GM12864 (cell line): ENCODE data around the gene ABCA1.
"Not testable (repeated sequence)": the region's sequence is repeated elsewhere in the genome, so short reads cannot be mapped to it uniquely, and the experiment has no call there.

Experiments used
- DNase-seq: peaks from one replicate; pipeline ENCODE4 v3.0.0-alpha.2; 2011; ENCODE audit warnings: low read depth
- H3K4me3 ChIP-seq: 2 replicates; pipeline ENCODE4 v1.5.1; 2011; ENCODE audit warnings: mild to moderate bottlenecking, low read depth, low read length, control low read depth
- CTCF ChIP-seq: IDR thresholded peaks from 2 replicates; pipeline ENCODE4 v1.5.1; 2011; ENCODE audit warnings: low read depth, mild to moderate bottlenecking, moderate library complexity, low read length, control low read depth, inconsistent platforms; ENCODE audit errors: missing control alignments

ABCA1 gene

GRCh38 chr9:104927216-104927911 lies 591 bp downstream of the ABCA1 start:
- peak overlapping the region; percentile 52 for H3K4me3 ChIP-seq
- DNase-seq: no peak
- TF ChIP-seq CTCF: no peak

GRCh38 chr9:104923740-104924139 lies 4.2 kb downstream of the ABCA1 start:
- DNase-seq: peak; percentile 65
- no peak for TF ChIP-seq CTCF
- no peak overlapping the region for H3K4me3 ChIP-seq

- no peak for DNase-seq
- TF ChIP-seq CTCF: no peak
- H3K4me3 ChIP-seq: no peak overlapping the region
These were observed 4.7 kb downstream of the ABCA1 start for GRCh38 chr9:104923289-104923688.

GRCh38 chr9:104922748-104923147 lies 5.2 kb downstream of the ABCA1 start:
- not testable (repeated sequence) for H3K4me3 ChIP-seq, DNase-seq

DNA sequence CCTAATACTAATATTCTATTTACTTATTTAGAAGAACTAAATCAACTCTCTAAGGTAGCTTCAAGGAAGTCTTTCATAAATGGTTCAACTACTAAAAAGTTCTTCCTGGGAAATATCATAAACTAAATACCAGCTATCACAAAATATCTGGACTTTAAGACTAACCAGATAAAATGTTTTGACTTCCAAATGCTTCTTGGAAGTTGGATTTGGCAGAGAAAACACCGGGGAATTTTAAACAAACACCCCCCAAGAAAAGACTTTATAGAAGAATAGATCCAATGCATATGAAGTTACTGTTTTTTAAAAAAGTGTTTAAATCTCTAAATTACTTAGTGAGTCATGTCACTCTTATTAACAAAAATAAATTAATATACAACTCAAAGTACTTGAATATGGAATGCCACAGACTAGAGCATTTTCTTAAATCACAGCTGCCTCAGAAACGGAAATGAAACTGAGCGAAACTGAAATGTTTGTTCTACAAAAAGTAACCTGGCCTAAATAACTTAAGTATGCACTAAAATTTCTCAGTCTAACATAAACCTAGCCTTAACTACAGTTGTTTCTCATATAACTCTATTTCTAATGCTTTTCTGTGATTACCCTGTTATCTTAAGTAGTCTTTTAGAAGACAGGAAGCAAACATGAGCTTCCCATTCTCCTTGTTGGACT lies 6.8 kb downstream of the ABCA1 start:
- no peak for DNase-seq
- TF ChIP-seq CTCF: no peak
- H3K4me3 ChIP-seq: no peak overlapping the region

DNA sequence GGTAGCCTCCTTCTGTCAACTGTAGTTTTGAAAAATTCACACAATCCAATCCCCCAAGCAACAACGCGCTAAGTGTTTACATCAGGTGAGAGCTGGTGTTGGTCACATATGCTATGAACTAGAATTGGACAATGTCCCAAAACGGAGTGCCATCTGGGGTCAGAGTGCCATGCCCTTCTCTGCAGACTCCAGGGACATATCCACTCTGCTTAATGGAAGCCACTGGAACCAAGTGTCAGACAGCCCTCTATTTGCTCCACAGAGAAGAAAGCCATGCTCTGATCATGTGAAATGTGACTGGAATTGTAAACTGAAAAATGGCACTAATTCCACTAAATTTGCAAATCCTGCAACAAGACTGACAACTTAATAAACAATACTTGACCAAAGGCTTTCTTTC lies 12.2 kb downstream of the ABCA1 start:
- no peak overlapping the region for H3K4me3 ChIP-seq
- no peak for TF ChIP-seq CTCF
- no peak for DNase-seq

DNA sequence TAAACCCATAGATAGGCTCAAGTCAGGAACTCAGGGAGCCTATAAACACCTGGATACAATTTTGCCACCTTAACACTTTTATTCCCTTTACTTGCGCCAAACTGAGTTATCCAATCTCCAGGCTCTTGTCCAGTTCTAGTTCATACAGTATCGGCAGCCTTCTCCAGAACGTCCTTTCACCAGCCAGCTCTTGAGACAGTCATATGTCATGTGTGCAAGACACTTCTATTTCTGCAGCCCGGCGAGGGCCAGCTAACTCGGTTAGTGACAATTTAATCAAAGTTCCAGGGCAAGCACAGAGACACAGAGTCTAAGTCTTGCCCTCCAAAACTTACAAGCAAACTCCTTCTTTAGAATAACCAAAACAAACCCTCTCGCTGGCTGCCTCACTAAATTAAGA lies 12.9 kb downstream of the ABCA1 start:
- TF ChIP-seq CTCF: no peak
- no peak overlapping the region for H3K4me3 ChIP-seq
- no peak for DNase-seq
